Bone marrow (tissue), 2 donors: ENCODE results near the gene PCSK6.
"Not testable (repeated sequence)": the region's sequence is repeated elsewhere in the genome, so short reads cannot be mapped to it uniquely, and the experiment has no call there.

Source experiments
- DNase-seq, 2 donors: peaks; one replicate each; lab custom pipeline; 2025; lab: John Stamatoyannopoulos, UW

The PCSK6 gene

DNA sequence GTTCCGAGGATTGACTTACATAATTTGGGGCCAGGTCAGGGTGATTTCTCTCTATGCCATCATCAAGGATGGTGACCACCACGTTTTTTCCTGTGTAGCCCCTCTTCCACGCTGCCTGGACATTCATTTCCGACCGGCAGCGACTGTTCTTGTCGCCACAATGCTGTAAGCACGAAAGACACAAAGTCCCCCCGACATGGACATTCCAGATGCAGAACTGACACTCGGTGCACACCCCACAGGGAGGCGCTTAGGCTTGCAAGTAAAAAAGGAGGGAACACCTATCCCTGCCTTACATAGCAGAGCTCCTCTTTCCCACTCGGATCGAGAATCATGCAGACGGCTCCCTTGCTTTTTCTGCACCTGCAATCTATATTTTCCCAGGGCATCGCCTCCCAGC, 58.2 kb downstream of the PCSK6 start:
- no peak for DNase-seq

DNA sequence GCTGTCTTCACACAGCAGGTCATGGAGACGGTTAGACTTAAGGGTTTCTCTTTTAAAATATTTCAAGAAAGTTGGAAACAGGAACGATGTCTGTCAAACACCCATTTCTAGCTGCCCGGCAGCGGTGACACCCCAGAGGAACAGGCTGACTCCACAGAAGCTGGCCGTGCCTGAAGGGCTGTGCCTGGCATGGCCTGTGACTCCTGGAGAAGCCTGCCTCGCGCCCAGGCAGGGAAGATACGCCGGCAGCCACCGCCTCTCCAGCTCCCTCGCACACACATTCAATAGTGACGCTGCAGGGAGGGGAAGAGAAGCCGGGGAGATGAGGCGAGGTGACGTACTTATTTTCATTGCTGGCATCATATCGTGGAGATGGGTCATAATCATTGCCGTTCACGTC, 59.9 kb downstream of the PCSK6 start:
- no peak for DNase-seq

DNA sequence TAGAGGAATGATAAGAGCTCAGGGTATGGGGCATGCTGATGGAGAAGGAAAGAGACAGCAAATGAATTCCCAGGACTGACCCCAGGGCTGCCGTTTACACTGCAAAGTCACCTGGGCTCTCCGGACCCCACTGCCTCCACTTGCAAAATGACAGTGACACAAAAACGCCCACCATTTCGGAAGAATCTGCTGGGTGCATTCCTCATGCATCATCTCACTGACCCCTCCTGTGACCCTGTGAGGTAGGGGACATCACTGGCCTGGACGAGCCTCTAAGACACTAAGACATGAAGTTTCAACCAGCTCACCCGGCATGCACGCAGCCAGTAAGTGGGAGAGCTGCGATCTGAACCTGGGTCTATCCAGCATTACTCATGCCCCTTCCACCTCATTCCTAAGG, 60.3 kb downstream of the PCSK6 start:
- DNase-seq, result no peak

DNA sequence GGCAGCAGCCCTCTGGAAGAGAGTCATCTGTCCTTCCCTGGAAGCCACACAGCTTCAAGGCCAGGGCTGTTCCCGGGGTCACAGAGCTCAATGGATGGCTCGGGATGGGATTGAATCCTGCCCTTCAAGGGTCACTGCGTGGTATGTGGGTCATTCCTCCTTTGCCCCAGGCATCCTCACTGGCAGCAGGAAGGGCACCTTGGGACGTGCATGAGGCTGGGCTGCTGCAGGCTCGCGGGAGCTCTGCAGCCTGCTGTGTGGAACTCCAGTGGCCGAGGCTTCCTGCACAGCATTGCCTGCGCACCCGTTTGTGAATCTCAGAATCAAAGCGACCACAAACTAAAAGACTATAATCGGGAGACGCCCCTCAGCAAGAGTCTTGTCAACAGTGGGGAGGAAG, 60.7 kb downstream of the PCSK6 start:
- no peak for DNase-seq

DNA sequence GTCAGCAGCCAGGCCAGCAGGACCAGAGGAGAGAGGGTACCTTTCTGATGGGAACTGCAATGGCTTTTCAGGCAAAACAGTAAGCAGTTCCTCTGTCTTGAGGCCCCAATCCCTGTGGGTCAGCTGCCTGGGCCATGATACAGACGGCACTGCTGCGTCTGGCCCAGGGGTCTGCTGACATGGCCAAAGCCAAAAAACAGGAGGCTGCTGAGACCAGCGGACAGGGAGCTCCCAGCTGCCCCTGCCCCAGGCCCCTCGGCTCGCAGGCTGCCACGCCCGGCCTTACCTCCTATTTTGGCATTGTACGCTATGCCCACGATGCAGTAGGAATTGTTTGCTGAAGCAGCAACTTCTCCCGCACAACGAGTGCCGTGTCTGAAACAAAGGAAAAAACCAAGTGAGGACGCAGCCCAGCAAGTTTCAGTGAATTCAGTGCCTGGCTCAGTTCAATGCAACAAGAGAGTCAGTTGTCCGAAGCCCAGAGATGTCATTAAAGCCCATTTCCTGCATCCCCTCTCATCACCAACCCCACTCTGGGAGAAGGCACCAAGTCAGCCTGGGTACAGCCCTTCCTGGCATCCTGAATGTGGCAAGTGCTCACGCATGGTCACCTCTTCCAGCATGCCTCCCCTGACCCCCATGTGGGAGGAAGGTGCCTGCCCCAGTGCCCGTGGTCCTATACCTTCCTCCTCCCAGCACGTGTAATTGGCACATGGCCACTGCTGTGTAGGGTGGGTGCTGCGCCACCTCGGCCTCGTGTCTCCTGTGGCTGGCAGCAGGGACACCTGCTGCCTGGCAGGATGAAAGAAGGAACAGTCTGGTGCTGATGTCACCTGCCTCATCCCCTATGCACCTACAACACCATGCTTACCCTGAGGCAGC, 61.7 kb downstream of the PCSK6 start:
- no peak for DNase-seq

DNA sequence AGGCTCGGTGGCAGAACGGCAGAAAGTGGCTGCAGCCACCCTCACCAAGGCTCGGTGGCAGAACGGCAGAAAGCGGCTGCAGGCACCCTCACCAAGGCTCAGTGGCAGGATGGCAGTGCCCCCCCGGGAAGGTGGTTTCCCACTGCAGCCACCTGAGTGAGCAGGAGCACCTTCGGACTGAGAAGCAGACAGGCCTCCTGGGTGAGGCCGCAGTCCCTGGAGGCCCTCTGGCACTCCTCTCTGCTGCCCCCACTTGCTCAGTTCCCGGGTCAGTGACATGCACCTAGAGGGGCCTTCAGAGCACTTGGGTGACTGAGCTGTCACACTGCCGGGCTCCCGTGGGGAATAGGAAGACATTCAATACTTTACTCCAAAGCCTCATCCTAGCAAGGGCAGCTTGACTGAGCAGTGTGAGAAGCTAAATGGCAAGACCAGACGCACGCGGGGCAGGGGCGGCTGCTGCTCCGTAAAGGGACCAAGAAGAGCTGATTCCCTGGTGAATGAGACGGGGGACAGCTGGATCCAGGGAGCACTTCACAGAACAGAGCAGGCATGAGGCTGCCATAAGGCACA, 62.7 kb downstream of the PCSK6 start:
- DNase-seq, result no peak

DNA sequence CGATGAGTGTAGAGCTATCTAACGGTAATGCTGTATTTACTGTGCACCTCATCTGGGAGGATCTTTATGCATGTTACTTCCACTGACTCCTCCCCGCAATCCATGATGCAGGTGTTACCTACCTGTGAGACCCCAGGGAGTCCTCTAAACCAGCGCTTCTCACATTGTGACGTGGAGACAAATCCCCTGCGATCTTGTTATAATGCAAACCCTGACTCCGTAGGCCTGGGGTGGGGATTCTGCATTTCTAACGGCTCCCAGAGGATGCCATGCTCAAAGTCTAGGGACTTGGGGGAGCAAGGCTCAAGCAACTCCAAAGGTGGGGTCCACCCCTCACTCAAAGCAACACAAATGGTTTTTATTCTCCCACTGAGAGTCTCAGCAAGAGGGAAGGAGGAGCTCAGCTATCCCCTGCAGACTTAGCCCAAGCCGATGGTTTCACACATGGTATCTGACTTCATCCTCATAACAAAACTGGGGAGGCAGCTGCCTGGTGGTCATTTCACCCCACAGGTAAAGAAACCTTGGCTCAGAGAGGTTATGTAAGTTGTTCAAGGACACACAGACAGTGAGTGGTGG, 63.6 kb downstream of the PCSK6 start:
- no peak for DNase-seq

DNA sequence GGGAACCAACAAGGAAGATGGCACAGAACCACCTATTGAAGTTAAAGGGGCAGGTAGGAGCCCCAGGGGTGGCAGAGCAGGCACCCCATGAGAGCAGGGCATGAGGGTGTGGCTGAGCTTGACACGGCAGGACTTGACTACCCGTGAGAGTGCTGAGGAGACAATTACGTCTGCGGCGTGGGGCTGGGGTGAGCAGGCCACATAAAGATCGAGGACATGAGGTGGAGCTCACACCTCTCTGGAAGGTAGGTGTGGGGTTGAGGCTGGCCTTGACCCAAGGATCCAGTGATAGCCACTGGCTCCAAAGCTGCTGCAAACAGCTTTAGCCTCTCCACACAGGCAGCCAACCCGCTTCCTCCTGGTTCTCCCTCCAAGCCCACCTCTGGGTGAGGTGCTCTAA, 64.5 kb downstream of the PCSK6 start:
- DNase-seq, result no peak

DNA sequence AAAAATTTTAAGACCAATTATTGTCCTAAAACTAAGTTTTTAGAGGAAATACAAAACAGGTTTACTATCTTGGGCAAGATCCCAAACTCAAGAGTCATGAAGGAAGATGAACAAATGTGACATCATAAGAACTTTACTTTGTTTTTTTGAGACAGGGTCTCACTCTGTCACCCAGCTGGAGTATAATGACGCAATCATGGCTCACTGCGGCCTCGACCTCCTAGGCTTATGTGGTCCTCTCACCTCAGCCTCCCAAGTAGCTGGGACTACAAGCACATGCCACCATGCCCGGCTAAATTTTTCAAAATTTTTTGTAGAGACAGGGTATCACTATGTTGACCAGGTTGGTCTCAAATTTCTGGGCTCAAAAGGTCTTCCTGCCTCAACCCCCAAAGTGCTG, 69.3 kb downstream of the PCSK6 start:
- no peak for DNase-seq

DNA sequence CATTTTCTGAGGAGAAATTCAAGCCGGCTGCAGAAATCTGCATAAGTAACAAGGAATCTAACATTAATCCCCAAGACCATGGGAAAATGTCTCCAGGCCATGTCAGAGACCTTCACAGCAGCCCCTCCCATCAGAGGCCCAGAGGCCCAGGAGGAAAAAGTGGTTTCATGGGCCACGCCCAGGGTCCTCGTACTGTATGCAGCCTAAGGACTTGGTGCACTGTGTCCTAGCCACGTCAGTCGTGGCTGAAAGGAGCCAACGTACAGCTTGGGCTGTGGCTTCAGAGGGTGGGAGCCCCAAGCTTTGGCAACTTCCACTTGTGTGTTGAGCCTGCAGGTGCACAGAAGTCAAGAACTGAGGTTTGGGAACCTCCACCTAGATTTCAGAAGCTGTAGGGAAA, 73.0 kb downstream of the PCSK6 start:
- not testable (repeated sequence) for DNase-seq

DNA sequence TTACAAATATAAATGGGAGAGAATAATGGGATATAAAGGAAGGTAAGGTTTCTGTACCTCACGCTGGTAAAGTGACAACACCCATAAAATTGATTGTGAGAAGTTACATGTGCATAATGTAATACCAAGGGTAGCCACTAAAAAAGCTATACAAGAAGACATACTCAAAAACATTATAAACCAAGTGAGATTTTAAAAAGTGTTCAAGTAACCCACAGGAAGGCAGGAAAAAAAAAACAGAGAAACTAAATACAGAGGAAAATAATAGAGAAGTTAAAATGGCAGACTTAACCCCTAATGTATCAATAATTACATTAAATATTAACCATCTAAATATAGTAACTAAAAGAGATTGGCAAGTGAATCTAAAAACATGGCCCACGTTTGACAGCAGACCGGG, 76.3 kb downstream of the PCSK6 start:
- no peak for DNase-seq

DNA sequence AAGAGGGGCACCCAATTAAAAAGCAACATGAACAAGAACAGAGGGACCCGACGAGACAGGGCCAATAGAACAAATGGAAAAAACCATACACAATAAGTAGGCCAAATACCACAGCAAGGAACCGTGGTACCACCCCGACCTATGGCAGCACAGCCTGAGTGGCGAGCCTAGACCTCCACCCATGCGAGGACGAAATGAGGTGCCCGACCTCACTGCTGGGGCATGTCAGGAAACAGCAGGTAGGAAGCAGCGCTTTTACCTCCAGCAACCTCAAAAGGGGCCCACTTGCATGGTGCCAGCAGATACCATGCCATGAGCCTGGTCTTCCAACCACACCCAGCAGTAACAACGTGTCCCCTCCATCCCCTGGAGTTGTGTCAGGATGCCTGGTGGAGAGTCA, 77.9 kb downstream of the PCSK6 start:
- DNase-seq, result no peak

DNA sequence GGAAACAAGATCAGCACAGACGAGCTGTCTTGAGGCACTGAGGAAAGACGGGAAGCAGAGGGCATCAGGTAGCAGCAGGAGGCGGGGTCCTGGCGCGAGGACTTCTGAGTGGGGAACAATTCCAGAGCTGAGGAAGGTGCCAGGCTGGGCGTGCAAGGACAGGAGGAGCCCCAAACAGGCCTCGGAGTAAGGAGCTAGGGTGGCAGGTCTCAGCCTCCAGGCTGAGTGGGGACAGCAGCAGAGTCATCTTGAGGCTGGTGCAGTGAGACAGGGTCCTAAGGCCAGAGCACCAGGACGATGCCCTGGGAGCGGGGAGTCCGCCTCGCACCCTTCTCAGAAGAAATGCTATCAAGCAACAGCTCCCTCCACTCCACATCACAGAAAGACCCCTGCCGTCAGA, 78.4 kb downstream of the PCSK6 start:
- DNase-seq, result no peak

DNA sequence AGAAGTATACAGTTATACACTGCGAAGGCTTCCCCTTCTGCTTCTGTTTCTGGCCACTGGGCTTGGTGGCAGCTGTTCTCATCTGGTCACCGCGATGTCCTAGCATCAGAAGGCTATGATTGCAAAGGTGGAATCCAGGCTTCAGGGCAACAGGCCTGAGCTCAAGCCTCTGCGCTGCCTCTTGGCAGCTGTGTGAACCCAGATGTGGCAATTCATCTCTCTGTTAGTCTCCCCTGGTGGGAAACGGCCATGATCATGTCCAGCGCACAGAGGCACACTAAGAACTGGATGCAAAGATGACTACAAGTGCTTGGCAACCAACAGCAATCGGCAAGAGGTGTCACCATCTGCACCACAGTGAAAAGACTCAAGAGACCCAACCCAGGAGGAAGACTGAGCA, 78.9 kb downstream of the PCSK6 start:
- no peak for DNase-seq

DNA sequence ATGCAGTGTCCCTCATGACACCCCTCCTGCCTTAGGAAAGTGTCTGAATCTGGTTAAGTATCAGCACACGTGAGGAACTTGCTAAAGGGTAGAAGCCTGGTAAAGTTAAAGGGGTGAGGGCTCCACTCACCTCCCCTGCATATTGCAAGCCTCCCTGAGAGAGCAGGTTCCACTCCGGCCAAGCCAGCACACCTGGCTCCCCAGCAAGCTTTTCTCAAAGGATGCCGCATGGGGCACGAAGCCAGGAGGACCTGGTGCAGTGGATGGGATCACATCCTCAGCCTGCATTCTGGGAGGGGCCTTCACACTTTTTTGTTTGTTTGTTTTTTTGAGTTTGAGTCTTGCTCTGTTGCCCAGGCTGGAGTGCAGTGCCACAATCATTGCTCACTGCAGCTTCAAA, 79.9 kb downstream of the PCSK6 start:
- DNase-seq, result no peak

DNA sequence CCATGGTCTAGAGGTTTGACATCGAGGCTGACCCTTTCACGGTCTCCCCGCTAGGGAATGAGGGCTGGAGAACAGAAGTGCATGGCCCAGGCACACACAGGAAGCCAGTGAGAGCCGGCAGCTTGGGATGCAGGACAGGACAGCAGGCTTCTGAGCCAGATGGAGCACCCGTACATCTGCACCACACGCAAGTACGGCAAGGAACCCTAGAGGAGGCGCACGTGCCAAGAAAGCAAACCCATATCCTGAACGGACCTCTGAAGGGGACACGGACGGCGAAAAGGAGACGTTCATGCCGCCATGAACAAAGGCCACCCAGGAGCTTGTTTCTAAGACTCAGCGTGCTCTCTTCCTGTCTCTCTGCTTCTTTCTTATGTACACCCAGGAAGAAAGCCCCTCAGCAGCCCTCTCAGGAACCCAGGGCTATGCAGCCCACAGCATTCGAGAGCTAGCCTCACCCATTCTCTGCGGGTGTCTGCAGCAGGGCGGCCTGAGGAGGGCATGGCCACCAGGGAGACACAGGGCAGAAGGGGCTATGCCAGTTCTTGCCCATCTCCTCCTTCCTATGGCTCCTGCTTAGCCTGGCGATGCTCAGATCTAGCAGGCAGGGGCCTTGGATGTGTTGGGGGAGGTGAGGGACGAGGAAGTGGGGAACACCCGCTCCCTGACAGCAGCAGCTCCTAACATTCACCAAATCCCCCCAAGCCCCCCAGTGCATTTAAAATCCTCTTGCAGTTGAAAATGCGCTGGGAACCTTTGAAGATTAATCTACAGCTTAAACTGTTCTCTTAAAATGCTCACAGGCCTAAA, 81.3 kb downstream of the PCSK6 start:
- DNase-seq, result no peak

DNA sequence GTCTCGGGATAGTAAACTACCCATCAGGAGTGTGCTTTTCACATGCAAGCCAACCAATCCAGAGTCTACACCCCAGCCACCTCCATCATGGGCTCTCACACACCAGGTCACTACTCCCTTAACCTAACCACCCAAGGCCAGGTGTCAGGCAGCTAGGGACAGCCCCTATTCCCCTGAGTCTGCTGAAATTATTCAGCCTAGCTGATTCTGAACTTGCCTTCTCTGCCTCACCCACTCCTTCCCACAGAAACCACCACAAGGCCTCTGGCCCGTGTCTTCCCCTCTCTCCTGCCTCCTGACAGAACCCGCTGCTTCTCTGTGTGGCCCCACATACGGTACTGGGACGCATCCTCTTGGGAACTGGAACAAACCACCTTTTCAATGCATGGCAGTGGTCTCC, 82.1 kb downstream of the PCSK6 start:
- no peak for DNase-seq

DNA sequence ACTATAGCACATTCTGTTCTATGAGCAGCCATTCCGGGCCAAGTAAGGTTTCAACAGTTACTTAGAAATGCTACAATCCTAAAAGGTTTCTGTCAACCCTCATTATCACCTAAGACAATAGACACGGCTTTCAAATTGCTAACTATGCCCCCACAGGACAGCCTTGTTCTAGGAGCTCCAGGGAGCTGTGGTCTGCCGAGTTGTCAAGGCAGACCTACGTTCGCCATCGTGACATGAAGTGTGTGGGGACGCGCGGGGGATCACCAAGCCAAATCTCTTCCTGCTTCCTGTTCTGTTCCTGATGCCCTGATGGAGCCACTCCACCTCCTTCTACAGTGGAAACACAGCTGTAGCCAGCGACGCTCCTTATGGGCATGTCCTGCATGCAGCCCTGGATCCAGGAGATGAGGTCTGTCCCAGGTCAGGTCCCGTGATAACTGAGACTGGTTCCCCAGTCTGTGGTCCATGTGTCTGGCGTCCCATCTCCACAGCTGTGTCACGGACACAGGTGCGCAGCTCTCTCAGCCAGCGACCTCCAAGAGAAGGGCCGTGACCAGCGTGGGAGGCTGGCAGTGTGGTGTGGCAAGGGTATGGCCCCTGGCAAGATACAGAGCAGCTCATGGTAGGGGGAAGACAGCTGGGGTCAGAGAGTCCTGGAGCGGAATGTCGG, 82.8 kb downstream of the PCSK6 start:
- no peak for DNase-seq

DNA sequence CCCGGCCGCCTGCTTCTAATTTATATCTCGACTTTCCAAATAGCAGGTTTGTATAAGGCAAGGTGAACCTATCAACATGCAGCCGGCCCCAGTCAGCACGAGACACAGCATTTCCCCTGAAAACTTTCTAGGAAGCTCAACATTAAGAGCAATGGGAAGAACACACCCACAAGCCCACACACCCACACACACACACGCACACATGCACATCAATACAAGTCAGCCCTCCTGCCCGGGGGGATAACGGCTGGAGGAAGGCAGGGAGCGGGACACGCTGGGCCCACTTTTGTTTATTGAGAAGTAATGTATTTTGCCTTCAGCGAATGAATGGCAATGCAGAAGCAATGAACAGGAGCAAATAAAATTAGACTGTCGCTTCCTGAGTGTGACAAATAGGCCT, 83.5 kb downstream of the PCSK6 start:
- no peak for DNase-seq

DNA sequence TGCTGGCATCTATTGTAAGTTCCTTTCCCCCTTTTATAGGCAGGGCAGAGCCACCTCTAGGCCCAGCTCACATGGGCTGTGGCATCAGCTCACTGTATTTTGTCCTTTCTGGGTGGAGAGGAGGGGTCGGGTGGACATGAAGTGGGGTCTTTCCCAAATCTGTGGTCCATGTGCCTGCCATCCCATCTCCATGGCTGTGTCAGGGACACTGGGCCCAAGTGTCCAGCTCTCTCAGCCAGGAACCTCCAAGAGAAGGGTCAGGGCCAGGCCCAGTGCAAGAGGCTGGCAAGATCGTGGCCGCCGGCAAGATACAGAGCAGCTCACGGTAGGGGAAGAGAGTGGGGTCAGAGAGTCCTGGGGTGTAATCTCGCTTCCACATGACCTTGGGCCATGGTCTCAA, 85.3 kb downstream of the PCSK6 start:
- DNase-seq, result no peak

DNA sequence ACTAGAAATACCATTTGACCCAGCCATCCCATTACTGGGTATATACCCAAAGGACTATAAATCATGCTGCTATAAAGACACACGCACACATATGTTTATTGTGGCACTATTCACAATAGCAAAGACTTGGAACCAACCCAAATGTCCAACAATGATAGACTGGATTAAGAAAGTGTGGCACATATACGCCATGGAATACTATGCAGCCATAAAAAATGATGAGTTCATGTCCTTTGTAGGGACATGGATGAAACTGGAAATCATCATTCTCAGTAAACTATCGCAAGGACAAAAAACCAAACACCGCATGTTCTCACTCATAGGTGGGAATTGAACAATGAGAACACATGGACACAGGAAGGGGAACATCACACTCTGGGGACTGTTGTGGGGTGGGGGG, 86.6 kb downstream of the PCSK6 start:
- not testable (repeated sequence) for DNase-seq

DNA sequence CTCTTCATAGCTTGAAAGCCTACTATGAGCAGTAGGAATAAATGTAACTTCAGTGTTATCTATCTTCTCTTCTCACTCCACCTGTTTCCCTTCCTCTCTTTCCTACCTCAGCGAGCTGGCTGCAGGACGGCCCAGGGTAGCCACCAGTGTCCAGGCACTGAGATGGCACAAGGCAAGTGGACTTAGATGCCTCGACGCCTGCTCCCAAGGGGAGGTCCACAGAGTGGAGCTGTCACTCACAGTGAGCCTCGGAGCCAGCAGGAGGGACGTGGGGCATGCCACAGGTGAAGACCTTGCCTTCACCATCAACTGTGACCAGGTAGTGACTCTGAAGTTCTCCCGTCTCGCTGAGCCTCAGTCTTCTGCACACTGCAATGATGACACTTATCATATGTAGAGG, 88.2 kb downstream of the PCSK6 start:
- no peak for DNase-seq
